ENCODE results near the gene PRDM5. TPM values are rescaled to one million over a fixed set of nuclear protein-coding genes. Genes with fewer than 3 reads are reported as not detected.
"Not testable (repeated sequence)": the region's sequence is repeated elsewhere in the genome, so short reads cannot be mapped to it uniquely, and the experiment has no call there.

PRDM5 gene
- total RNA-seq, 1 experiment from 2014 or later, result 7.1 TPM

DNA sequence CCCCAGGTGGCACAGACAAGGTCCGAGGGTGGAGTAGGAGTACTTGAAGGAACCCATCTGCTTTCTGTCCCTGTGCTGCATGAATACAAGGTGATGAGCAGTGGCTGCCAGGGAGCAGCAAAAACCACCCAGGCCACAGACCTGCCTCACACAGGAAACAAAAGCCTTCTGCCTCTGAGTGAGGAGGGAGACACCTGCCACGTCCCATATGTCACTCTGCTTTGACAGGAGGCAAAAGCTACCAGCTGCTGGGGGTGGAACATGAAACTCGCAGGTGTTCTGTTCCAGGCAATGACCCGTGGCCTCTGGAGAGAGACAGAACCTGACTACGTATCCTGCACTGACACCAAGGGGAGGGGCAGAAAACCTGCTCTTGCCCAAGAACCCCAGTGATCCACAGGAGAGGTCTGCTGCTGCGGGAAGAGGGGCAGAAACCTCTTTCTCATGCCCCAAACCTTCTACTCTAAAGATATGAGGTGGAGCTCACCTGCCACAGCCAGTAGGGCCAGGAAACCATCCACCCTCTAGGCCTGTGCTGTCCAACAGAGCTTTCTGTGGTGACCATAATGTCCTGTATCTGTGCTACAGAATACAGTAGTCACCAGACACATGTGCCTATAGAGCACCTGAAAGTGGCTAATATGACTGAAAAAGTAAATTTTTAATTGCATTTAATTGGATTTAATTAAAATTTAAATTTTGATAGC, 172.9 kb downstream of the PRDM5 start:
- no peak overlapping the region for H3K27ac ChIP-seq (ENCODE audit: low read depth, low read length, poor library complexity, severe bottlenecking)
- H3K36me3 ChIP-seq (ENCODE audit: insufficient read depth, low read length, poor library complexity, severe bottlenecking), result no peaks in the 10 kb centered on the region
- no TSS peak for BruUV-seq (replicated peaks)

GRCh38 chr4:120741636-120742035, 180.9 kb downstream of the PRDM5 start:
- H3K27ac ChIP-seq (ENCODE audit: low read depth, low read length, poor library complexity, severe bottlenecking); H3K4me3 ChIP-seq (ENCODE audit: low read depth, low read length, poor library complexity, severe bottlenecking); H3K4me1 ChIP-seq (ENCODE audit: insufficient read depth, low read length, poor library complexity, severe bottlenecking); BruUV-seq (replicated peaks); POLR2A ChIA-PET (ENCODE audit: low non-redundant PET); H3K27me3 ChIP-seq (replicated peaks; ENCODE audit: insufficient read depth, low read depth, low read length, poor library complexity); H3K9me3 ChIP-seq (ENCODE audit: low read depth, low read length, poor library complexity, severe bottlenecking); DNase-seq (ENCODE audit: low spot score); H3K36me3 ChIP-seq (ENCODE audit: insufficient read depth, low read length, poor library complexity, severe bottlenecking); CTCF ChIA-PET; intact Hi-C loops (cut with micrococcal nuclease; ENCODE audit: unreplicated experiment): not testable (repeated sequence)

More for the DNA sequence above, 172.9 kb downstream of the PRDM5 start:
- ChIA-PET POLR2A (ENCODE audit: low non-redundant PET) (no interaction called here), CTCF (no interaction called here)
- intact Hi-C loops (cut with micrococcal nuclease; ENCODE audit: unreplicated experiment), result no loop called here
- Histone ChIP-seq H3K4me1 (ENCODE audit: insufficient read depth, low read length, poor library complexity, severe bottlenecking) (no peaks in the 10 kb centered on the region), H3K27me3 (replicated peaks; ENCODE audit: insufficient read depth, low read depth, low read length, poor library complexity) (no peaks in the 10 kb centered on the region), H3K9me3 (ENCODE audit: low read depth, low read length, poor library complexity, severe bottlenecking) (no peaks in the 10 kb centered on the region), H3K4me3 (ENCODE audit: low read depth, low read length, poor library complexity, severe bottlenecking) (no peak overlapping the region)
- TF ChIP-seq CTCF (conservative IDR thresholded peaks at IDR 0.05; ENCODE audit: low read depth, low read length), result no peak
- TF ChIP-seq EZH2 (IDR thresholded peaks at IDR 0.05; ENCODE audit: borderline replicate concordance, low read depth, low read length, poor library complexity, severe bottlenecking), result no peak
- DNase-seq (ENCODE audit: low spot score), result no peak

DNA sequence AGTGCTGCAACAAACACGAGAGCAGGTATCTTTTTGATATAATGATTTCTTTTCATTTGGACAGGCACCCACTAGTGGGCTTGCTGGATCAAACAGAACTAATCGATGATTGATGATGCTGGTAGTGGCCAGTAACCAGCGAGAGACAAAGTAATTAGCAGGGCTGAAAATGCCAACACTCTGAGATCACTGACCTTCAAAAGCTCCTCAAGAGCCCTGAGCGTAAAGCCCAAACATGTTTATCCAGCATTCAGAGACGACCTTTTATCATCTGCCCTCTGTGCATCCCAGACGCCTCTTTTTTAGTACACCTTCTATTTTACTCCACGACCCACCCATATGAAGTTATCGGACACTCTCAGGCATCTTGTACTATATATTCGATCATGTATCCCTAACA, 186.2 kb downstream of the PRDM5 start:
- no peaks in the 10 kb centered on the region for H3K27me3 ChIP-seq (replicated peaks; ENCODE audit: insufficient read depth, low read depth, low read length, poor library complexity)
- H3K27ac ChIP-seq (ENCODE audit: low read depth, low read length, poor library complexity, severe bottlenecking), result no peak overlapping the region
- no peak overlapping the region for H3K4me3 ChIP-seq (ENCODE audit: low read depth, low read length, poor library complexity, severe bottlenecking)
- H3K4me1 ChIP-seq (ENCODE audit: insufficient read depth, low read length, poor library complexity, severe bottlenecking), result no peaks in the 10 kb centered on the region
- TF ChIP-seq EZH2 (IDR thresholded peaks at IDR 0.05; ENCODE audit: borderline replicate concordance, low read depth, low read length, poor library complexity, severe bottlenecking) (no peak), CTCF (conservative IDR thresholded peaks at IDR 0.05; ENCODE audit: low read depth, low read length) (no peak)
- intact Hi-C loops (cut with micrococcal nuclease; ENCODE audit: unreplicated experiment), result no loop called here
- H3K36me3 ChIP-seq (ENCODE audit: insufficient read depth, low read length, poor library complexity, severe bottlenecking), result no peaks in the 10 kb centered on the region
- no peaks in the 10 kb centered on the region for H3K9me3 ChIP-seq (ENCODE audit: low read depth, low read length, poor library complexity, severe bottlenecking)
- no peak for DNase-seq (ENCODE audit: low spot score)
- ChIA-PET CTCF (no interaction called here), POLR2A (ENCODE audit: low non-redundant PET) (no interaction called here)
- no TSS peak for BruUV-seq (replicated peaks)

GRCh38 chr4:120733968-120734367, 188.6 kb downstream of the PRDM5 start:
- CTCF ChIA-PET, result no interaction called here
- intact Hi-C loops (cut with micrococcal nuclease; ENCODE audit: unreplicated experiment), result no loop called here

More at GRCh38 chr4:120733968-120734367, 188.6 kb downstream of the PRDM5 start:
- Histone ChIP-seq H3K27me3 (replicated peaks; ENCODE audit: insufficient read depth, low read depth, low read length, poor library complexity) (no peaks in the 10 kb centered on the region), H3K4me3 (ENCODE audit: low read depth, low read length, poor library complexity, severe bottlenecking) (no peak overlapping the region), H3K36me3 (ENCODE audit: insufficient read depth, low read length, poor library complexity, severe bottlenecking) (no peaks in the 10 kb centered on the region), H3K27ac (ENCODE audit: low read depth, low read length, poor library complexity, severe bottlenecking) (no peak overlapping the region), H3K9me3 (ENCODE audit: low read depth, low read length, poor library complexity, severe bottlenecking) (no peaks in the 10 kb centered on the region), H3K4me1 (ENCODE audit: insufficient read depth, low read length, poor library complexity, severe bottlenecking) (no peaks in the 10 kb centered on the region)
- TF ChIP-seq EZH2 (IDR thresholded peaks at IDR 0.05; ENCODE audit: borderline replicate concordance, low read depth, low read length, poor library complexity, severe bottlenecking) (no peak), CTCF (conservative IDR thresholded peaks at IDR 0.05; ENCODE audit: low read depth, low read length) (no peak)
- POLR2A ChIA-PET (ENCODE audit: low non-redundant PET), result interaction anchor here (0.6 kb wide), 1 partner anchor 1349 kb away, joined by 11 read pairs; no protein-coding TSS in a partner anchor
- no peak for DNase-seq (ENCODE audit: low spot score)
- no TSS peak for BruUV-seq (replicated peaks)

All from A673 (cell line).